HepG2 (cell line): ENCODE data around the gene STRN4. TPM values are rescaled to one million over a fixed set of nuclear protein-coding genes. Genes with fewer than 3 reads are reported as not detected.
A peak's percentile ranks its signal among the peaks of the same experiment; 100 is the strongest.

Source experiments
- CREB1 ChIP-seq, 2 experiments: fragments of 450-650 bp in 1 of 2; IDR thresholded peaks; 2 replicates each; pipeline ENCODE4 v1.6.1; 2016 to 2017; ENCODE audit warnings: control low read depth in 1 of 2, mild to moderate bottlenecking in 1 of 2, missing compliant biosample characterization in 1 of 2, missing genetic modification characterization in 1 of 2
- FUBP1 ChIP-seq: sonication (generic); formaldehyde crosslinking; IDR thresholded peaks from 2 replicates; pipeline ENCODE4 v1.5.1; 2020; ENCODE audit warnings: missing genetic modification reagents, mild to moderate bottlenecking, borderline replicate concordance
- IRF2 ChIP-seq: IDR thresholded peaks from 2 replicates; pipeline ENCODE4 v1.6.1; 2018; ENCODE audit warnings: missing genetic modification reagents, missing compliant biosample characterization
- LBX2 ChIP-seq: sonication (generic); formaldehyde crosslinking; IDR thresholded peaks from 2 replicates; pipeline ENCODE4 v1.5.0; 2020; ENCODE audit warnings: missing genetic modification reagents, mild to moderate bottlenecking, borderline replicate concordance
- NPAS2 ChIP-seq: sonication (generic); formaldehyde crosslinking; IDR thresholded peaks from 2 replicates; pipeline ENCODE4 v1.8.0; 2022; ENCODE audit warnings: mild to moderate bottlenecking, missing genetic modification reagents, borderline replicate concordance
- NRL ChIP-seq: sonication (generic); formaldehyde crosslinking; IDR thresholded peaks from 2 replicates; pipeline ENCODE4 v1.5.0; 2020; ENCODE audit warnings: missing genetic modification reagents, mild to moderate bottlenecking, moderate library complexity, borderline replicate concordance
- POLR2G ChIP-seq: fragments of 200-400 bp; formaldehyde crosslinking; IDR thresholded peaks from 2 replicates; pipeline ENCODE4 v1.6.1; 2018; ENCODE audit warnings: mild to moderate bottlenecking, low read depth, low read length, moderate library complexity
- ZKSCAN5 ChIP-seq: sonication (generic); formaldehyde crosslinking; IDR thresholded peaks from 2 replicates; pipeline ENCODE4 v1.5.1; 2020; ENCODE audit warnings: mild to moderate bottlenecking, missing genetic modification reagents
- ZNF138 ChIP-seq: sonication (generic); formaldehyde crosslinking; IDR thresholded peaks from 2 replicates; pipeline ENCODE4 v1.5.0; 2020; ENCODE audit warnings: mild to moderate bottlenecking, low read depth, missing genetic modification reagents
- ZNF263 ChIP-seq: sonication (generic); formaldehyde crosslinking; IDR thresholded peaks from 2 replicates; pipeline ENCODE4 v1.4.0; 2020; ENCODE audit warnings: missing genetic modification reagents
- ZNF382 ChIP-seq: sonication (generic); formaldehyde crosslinking; IDR thresholded peaks from 2 replicates; pipeline ENCODE4 v1.5.0; 2020; ENCODE audit warnings: missing genetic modification reagents, mild to moderate bottlenecking, borderline replicate concordance
- ZNF614 ChIP-seq: IDR thresholded peaks from 2 replicates; pipeline ENCODE4 v1.6.1; 2018; ENCODE audit warnings: missing biosample characterization, missing genetic modification reagents, inconsistent platforms, borderline replicate concordance
- ZNF766 ChIP-seq: sonication (generic); formaldehyde crosslinking; IDR thresholded peaks from 2 replicates; pipeline ENCODE4 v1.5.0; 2020; ENCODE audit warnings: missing genetic modification reagents, borderline replicate concordance
- polyA plus RNA-seq, 8 experiments: library from polyadenylated mRNA; depleted of rRNA in 3 of 8; stranded (reverse) in 7 of 8; unstranded in 1 of 8; fragments of >200 nt; fragmentation: Illumina TruSeq in 4 of 8; extraction: Trizol in 4 of 8; gene quantifications; 2 replicates each; pipeline versions ENCODE4 v1.2.1 to v1.2.3, GENCODE V29; 2011 to 2016; ENCODE audit warnings: low read depth in 4 of 8, missing spikeins in 1 of 8, mixed read lengths in 1 of 8; ENCODE audit not compliant: insufficient read depth in 1 of 8
- total RNA-seq, 5 experiments: library from RNA; depleted of rRNA; stranded (reverse); fragments of >200 nt; fragmentation: Illumina TruSeq; extraction: Trizol; gene quantifications; 2 replicates each; pipeline ENCODE4 v1.2.3, GENCODE V29; 2016; ENCODE audit warnings: low read depth in 1 of 5
- TF ChIP-seq, protein P1 (sequence below): sonication (generic); formaldehyde crosslinking; IDR thresholded peaks from 2 replicates; pipeline ENCODE4 v1.9.0; 2021; ENCODE audit warnings: missing genetic modification reagents, borderline replicate concordance
- TF ChIP-seq, protein P2 (sequence below): IDR thresholded peaks from 2 replicates; pipeline ENCODE4 v1.6.1; 2016; ENCODE audit warnings: low read depth, control low read depth
- TF ChIP-seq, protein P3 (sequence below): sonication (generic); formaldehyde crosslinking; conservative IDR thresholded peaks from 2 replicates; pipeline ENCODE4 v1.8.0; 2022; ENCODE audit warnings: missing genetic modification reagents
- TF ChIP-seq, protein P4 (sequence below): sonication (generic); formaldehyde crosslinking; IDR thresholded peaks from 2 replicates; pipeline ENCODE4 v1.4.0; 2020; ENCODE audit warnings: low read depth, mild to moderate bottlenecking, missing genetic modification reagents

STRN4 gene
- total and polyA plus RNA-seq, 2 of the 13 experiments (the other 11 are each of a cell fraction or from before 2014, with no cell fraction given), result 43.1 to 57.3 TPM

GRCh38 chr19:46788262-46788967 lies 42.2 kb upstream of the STRN4 start, which contains the start of gene SLC1A5 (continued):
- TF ChIP-seq, protein P1, sequence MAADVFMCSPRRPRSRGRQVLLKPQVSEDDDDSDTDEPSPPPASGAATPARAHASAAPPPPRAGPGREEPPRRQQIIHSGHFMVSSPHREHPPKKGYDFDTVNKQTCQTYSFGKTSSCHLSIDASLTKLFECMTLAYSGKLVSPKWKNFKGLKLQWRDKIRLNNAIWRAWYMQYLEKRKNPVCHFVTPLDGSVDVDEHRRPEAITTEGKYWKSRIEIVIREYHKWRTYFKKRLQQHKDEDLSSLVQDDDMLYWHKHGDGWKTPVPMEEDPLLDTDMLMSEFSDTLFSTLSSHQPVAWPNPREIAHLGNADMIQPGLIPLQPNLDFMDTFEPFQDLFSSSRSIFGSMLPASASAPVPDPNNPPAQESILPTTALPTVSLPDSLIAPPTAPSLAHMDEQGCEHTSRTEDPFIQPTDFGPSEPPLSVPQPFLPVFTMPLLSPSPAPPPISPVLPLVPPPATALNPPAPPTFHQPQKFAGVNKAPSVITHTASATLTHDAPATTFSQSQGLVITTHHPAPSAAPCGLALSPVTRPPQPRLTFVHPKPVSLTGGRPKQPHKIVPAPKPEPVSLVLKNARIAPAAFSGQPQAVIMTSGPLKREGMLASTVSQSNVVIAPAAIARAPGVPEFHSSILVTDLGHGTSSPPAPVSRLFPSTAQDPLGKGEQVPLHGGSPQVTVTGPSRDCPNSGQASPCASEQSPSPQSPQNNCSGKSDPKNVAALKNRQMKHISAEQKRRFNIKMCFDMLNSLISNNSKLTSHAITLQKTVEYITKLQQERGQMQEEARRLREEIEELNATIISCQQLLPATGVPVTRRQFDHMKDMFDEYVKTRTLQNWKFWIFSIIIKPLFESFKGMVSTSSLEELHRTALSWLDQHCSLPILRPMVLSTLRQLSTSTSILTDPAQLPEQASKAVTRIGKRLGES (CRISPR knock-in tag), result peak; percentile 50; the same call in 1 of the 2 replicates
- TF ChIP-seq, protein P2, sequence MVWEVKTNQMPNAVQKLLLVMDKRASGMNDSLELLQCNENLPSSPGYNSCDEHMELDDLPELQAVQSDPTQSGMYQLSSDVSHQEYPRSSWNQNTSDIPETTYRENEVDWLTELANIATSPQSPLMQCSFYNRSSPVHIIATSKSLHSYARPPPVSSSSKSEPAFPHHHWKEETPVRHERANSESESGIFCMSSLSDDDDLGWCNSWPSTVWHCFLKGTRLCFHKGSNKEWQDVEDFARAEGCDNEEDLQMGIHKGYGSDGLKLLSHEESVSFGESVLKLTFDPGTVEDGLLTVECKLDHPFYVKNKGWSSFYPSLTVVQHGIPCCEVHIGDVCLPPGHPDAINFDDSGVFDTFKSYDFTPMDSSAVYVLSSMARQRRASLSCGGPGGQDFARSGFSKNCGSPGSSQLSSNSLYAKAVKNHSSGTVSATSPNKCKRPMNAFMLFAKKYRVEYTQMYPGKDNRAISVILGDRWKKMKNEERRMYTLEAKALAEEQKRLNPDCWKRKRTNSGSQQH, result peak; percentile 79; the same call in 1 of the 2 replicates
- TF ChIP-seq ZNF614 (CRISPR knock-in tag) (peak; percentile 62), ZNF766 (peak; percentile 83; the same call in 1 of the 2 replicates), ZNF382 (CRISPR knock-in tag) (no peak), ZNF138 (no peak), ZNF263 (no peak), CREB1 (IDR thresholded peaks at IDR 0.05) (no peak), CREB1 (CRISPR knock-in tag; IDR thresholded peaks at IDR 0.05) (0 out of 2 replicates have a peak, but pooled peaks have one; percentile 20), IRF2 (CRISPR knock-in tag) (peak; percentile 72), FUBP1 (CRISPR knock-in tag) (no peak), NRL (CRISPR knock-in tag) (peak; percentile 83; the same call in 1 of the 2 replicates), POLR2G (peak; percentile 100), LBX2 (CRISPR knock-in tag) (no peak), ZKSCAN5 (CRISPR knock-in tag) (no peak), NPAS2 (no peak)
- TF ChIP-seq, protein P3, sequence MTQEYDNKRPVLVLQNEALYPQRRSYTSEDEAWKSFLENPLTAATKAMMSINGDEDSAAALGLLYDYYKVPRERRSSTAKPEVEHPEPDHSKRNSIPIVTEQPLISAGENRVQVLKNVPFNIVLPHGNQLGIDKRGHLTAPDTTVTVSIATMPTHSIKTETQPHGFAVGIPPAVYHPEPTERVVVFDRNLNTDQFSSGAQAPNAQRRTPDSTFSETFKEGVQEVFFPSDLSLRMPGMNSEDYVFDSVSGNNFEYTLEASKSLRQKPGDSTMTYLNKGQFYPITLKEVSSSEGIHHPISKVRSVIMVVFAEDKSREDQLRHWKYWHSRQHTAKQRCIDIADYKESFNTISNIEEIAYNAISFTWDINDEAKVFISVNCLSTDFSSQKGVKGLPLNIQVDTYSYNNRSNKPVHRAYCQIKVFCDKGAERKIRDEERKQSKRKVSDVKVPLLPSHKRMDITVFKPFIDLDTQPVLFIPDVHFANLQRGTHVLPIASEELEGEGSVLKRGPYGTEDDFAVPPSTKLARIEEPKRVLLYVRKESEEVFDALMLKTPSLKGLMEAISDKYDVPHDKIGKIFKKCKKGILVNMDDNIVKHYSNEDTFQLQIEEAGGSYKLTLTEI (CRISPR knock-in tag), result no peak
- TF ChIP-seq, protein P4, sequence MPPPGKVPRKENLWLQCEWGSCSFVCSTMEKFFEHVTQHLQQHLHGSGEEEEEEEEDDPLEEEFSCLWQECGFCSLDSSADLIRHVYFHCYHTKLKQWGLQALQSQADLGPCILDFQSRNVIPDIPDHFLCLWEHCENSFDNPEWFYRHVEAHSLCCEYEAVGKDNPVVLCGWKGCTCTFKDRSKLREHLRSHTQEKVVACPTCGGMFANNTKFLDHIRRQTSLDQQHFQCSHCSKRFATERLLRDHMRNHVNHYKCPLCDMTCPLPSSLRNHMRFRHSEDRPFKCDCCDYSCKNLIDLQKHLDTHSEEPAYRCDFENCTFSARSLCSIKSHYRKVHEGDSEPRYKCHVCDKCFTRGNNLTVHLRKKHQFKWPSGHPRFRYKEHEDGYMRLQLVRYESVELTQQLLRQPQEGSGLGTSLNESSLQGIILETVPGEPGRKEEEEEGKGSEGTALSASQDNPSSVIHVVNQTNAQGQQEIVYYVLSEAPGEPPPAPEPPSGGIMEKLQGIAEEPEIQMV, result 0 out of 2 replicates have a peak, but pooled peaks have one; percentile 27
